GM23338 (cell line): ENCODE measurements around the gene ATOH8.
A peak's percentile ranks its signal among the peaks of the same experiment; 100 is the strongest.

Experiments
- EZH2 ChIP-seq: fragments of 200-600 bp; sonication (generic); IDR thresholded peaks from one replicate; pipeline ENCODE4 v1.8.0; 2017; ENCODE audit warnings: antibody characterized with exemption, mild to moderate bottlenecking, low read depth; ENCODE audit not compliant: unreplicated experiment
- EZH2phosphoT487 ChIP-seq: fragments of 200-600 bp; sonication (generic); IDR thresholded peaks from one replicate; pipeline ENCODE4 v1.8.1; 2018; ENCODE audit warnings: antibody characterized with exemption; ENCODE audit not compliant: unreplicated experiment
- POLR2AphosphoS5 ChIP-seq: IDR thresholded peaks from 2 replicates; pipeline ENCODE4 v1.6.1; 2016; ENCODE audit warnings: antibody characterized with exemption, low read depth
- REST ChIP-seq: IDR thresholded peaks from one replicate; pipeline ENCODE4 v1.6.1; 2018; ENCODE audit warnings: antibody characterized with exemption; ENCODE audit not compliant: unreplicated experiment
- STAT1 ChIP-seq: IDR thresholded peaks from one replicate; pipeline ENCODE4 v1.6.1; 2016; ENCODE audit warnings: antibody characterized with exemption; ENCODE audit not compliant: unreplicated experiment
- TF ChIP-seq, protein P1 (sequence below), 2 experiments: fragments of 200-600 bp in 1 of 2; sonication (generic) in 1 of 2; conservative IDR thresholded peaks; 2 replicates each; pipeline versions ENCODE4 v1.5.1 to v1.6.1; 2016 to 2017; ENCODE audit warnings: antibody characterized with exemption in 2 of 2, low read depth in 2 of 2, mild to moderate bottlenecking in 2 of 2, moderate library complexity in 1 of 2
- TF ChIP-seq, protein P2 (sequence below): IDR thresholded peaks from 2 replicates; pipeline ENCODE4 v1.6.1; 2016; ENCODE audit warnings: antibody characterized with exemption

- TF ChIP-seq, protein P1, sequence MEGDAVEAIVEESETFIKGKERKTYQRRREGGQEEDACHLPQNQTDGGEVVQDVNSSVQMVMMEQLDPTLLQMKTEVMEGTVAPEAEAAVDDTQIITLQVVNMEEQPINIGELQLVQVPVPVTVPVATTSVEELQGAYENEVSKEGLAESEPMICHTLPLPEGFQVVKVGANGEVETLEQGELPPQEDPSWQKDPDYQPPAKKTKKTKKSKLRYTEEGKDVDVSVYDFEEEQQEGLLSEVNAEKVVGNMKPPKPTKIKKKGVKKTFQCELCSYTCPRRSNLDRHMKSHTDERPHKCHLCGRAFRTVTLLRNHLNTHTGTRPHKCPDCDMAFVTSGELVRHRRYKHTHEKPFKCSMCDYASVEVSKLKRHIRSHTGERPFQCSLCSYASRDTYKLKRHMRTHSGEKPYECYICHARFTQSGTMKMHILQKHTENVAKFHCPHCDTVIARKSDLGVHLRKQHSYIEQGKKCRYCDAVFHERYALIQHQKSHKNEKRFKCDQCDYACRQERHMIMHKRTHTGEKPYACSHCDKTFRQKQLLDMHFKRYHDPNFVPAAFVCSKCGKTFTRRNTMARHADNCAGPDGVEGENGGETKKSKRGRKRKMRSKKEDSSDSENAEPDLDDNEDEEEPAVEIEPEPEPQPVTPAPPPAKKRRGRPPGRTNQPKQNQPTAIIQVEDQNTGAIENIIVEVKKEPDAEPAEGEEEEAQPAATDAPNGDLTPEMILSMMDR (conservative IDR thresholded peaks at IDR 0.05; ENCODE audit: low read depth in 2 of 2): peak in 1 of 2 experiments; percentile 34; a peak in 2 of 4 replicates
- TF ChIP-seq, protein P2, sequence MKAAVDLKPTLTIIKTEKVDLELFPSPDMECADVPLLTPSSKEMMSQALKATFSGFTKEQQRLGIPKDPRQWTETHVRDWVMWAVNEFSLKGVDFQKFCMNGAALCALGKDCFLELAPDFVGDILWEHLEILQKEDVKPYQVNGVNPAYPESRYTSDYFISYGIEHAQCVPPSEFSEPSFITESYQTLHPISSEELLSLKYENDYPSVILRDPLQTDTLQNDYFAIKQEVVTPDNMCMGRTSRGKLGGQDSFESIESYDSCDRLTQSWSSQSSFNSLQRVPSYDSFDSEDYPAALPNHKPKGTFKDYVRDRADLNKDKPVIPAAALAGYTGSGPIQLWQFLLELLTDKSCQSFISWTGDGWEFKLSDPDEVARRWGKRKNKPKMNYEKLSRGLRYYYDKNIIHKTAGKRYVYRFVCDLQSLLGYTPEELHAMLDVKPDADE: no peak
- TF ChIP-seq EZH2phosphoT487: no peak
- TF ChIP-seq POLR2AphosphoS5: no peak
- no peak for TF ChIP-seq EZH2
- TF ChIP-seq REST: no peak
- TF ChIP-seq STAT1: no peak
Measured at GRCh38 chr2:85718009-85718391, 35.8 kb upstream of the ATOH8 start.
